AG04449 (cell line): Measurements from ENCODE around the gene TARBP1.
"Not testable (repeated sequence)": the region's sequence is repeated elsewhere in the genome, so short reads cannot be mapped to it uniquely, and the experiment has no call there.

Experiments
- CTCF ChIA-PET: fragments of 350-600 bp; formaldehyde crosslinking; extraction: SDS; loops from one replicate; lab custom pipeline; 2021; ENCODE audit warnings: antibody characterized with exemption; lab: Yijun Ruan, JAX
- POLR2A ChIA-PET: fragments of 400-600, 350-600 bp; formaldehyde crosslinking; extraction: SDS; loops from one replicate; lab custom pipeline; 2020; ENCODE audit warnings: antibody characterized with exemption, inconsistent platforms; lab: Yijun Ruan, JAX
- DNase-seq: peaks from one replicate; pipeline ENCODE4 v3.0.0-alpha.2; 2010; ENCODE audit warnings: low read depth, low spot score
- H3K4me3 ChIP-seq: 2 replicates; pipeline ENCODE4 v1.5.1; 2011; ENCODE audit warnings: low read depth, mild to moderate bottlenecking, control low read depth, low read length
- CTCF ChIP-seq: IDR thresholded peaks from one replicate; pipeline ENCODE4 v1.5.1; 2011; ENCODE audit warnings: mild to moderate bottlenecking, moderate library complexity, low read length, control low read depth, inconsistent platforms; ENCODE audit not compliant: insufficient read depth; ENCODE audit errors: missing control alignments

TARBP1 gene

GRCh38 chr1:234388094-234388493, 90.9 kb downstream of the TARBP1 start:
- H3K4me3 ChIP-seq, result no peak overlapping the region
- no peak for TF ChIP-seq CTCF
- ChIA-PET CTCF (no interaction called here), POLR2A (no interaction called here)
- DNase-seq, result no peak

- POLR2A ChIA-PET, result no interaction called here
- CTCF ChIA-PET, result no interaction called here
- no peak for TF ChIP-seq CTCF
- no peak for DNase-seq
- H3K4me3 ChIP-seq, result no peak overlapping the region
Measured at GRCh38 chr1:234386122-234386521, 92.9 kb downstream of the TARBP1 start.

- H3K4me3 ChIP-seq, result no peak overlapping the region
- no peak for DNase-seq
- CTCF ChIA-PET, result interaction anchor here (0.6 kb wide), 1 partner anchor 1216 kb away, joined by 3 read pairs; no protein-coding TSS in a partner anchor
- POLR2A ChIA-PET, result no interaction called here
- no peak for TF ChIP-seq CTCF
Measured at GRCh38 chr1:234381699-234382555, 97.1 kb downstream of the TARBP1 start.

- DNase-seq, POLR2A ChIA-PET, H3K4me3 ChIP-seq, CTCF ChIA-PET: not testable (repeated sequence)
Measured at GRCh38 chr1:234379591-234380109, 99.3 kb downstream of the TARBP1 start.

- no peak for DNase-seq
- no peak for TF ChIP-seq CTCF
- ChIA-PET POLR2A (no interaction called here), CTCF (no interaction called here)
- H3K4me3 ChIP-seq, result no peak overlapping the region
Measured at GRCh38 chr1:234375672-234376071, 103.3 kb downstream of the TARBP1 start.

- CTCF ChIA-PET, result interaction anchor here (0.8 to 1.8 kb wide), 5 partner anchors 10 to 372 kb away, joined by 3 to 4 read pairs (median 3); no protein-coding TSS in a partner anchor
- no peak for DNase-seq
- TF ChIP-seq CTCF, result no peak
- peak overlapping the region; percentile 88 for H3K4me3 ChIP-seq
- POLR2A ChIA-PET, result interaction anchor here (0.6 to 1.0 kb wide), 2 partner anchors 10 to 228 kb away, joined by 3 to 4 read pairs; no protein-coding TSS in a partner anchor
Measured at GRCh38 chr1:234373959-234374254, 105.1 kb downstream of the TARBP1 start.
